Measurements from ENCODE around the gene KCNK15.

The KCNK15 gene

DNA sequence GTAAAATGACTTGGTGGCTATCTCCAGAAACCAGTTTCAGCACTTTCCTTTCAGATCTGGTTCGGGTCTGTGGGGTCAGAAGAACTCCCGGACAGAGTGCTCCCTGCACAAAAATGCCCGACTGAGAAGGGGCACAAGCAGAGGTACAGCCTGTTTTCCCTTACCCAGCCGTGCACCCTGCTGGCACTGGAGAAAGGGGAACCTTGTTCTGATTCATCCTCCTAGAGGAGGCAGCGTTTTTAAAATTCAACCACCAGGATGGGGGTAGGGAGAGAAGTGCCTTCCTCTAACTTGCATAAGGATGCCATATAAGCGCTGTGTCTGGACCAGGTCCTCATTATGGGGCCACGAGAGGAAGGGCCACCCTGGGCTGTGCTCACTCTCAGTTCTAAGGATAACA is 47.1 kb downstream of the KCNK15 start:
- DNase-seq = no peak

DNA sequence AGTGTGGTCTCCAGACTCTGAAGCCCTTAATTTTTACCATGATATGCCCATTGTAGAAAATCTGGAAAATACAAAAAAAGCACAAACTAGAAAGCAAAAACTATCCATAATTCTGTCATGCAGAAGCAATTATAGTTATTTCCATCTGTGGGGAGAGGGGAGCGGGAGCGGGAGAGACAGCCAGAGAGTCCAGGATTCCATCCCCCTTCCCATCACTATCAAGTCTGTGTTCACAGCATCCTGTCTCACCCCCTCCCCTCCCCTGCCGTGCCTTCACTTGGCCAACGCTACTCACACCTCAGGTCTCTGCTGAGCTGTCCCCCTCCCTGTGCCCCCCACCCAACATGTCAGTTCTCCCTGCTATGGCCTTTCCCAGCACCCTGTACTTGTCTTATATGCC is 50.2 kb downstream of the KCNK15 start:
- DNase-seq = no peak

DNA sequence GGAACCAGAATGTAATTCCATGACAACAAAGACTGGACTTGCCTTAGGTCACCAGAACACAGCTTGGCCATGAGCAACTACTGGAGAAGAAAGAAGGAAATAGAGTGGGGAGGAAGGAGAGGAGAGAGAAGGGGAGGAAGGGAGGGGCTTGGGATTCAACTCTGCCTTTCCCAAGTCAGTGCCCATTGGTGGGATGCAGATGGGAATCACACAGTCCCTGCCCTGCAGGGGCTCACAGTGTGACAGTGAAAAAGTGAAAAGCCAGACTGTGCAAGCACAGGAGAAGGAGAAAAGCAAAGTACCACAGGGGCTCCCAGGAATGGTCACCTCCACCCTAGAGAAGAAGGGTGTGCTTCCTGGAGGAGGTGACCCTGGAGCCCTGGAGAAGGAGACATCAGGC is 50.6 kb downstream of the KCNK15 start:
- no peak for DNase-seq

DNA sequence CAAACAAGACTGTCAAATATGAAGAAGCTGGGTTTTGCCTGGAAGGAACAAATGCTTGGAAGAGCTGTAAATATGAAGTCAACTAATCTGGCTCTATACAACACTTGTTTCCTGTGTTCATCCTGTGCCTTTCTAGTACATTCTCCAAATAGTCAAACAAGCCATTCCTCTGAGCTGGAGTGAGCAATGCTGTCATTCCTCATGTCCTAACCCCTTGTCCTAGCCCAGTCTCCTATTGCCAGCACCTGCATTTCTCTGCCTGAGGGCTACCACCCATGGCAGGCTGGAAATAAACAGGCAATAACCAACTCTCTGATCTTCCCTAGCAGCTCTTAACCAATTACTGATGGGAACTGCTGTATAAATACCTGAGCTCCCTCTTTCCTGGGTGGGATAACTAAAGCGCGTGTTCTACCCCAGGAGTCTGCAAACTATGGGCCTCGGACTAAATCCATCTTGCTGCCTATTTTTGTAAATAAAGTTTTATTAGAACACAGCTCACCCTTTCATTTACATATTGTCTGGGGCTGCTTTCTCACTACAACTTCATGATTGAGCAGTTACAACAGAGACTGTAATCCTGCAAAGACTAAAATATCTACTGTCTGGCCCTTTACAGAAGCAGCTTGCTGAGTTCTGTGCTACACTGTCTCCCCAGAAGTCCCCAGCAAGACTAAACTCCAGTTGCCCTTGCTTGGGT is 51.2 kb downstream of the KCNK15 start:
- DNase-seq = no peak

DNA sequence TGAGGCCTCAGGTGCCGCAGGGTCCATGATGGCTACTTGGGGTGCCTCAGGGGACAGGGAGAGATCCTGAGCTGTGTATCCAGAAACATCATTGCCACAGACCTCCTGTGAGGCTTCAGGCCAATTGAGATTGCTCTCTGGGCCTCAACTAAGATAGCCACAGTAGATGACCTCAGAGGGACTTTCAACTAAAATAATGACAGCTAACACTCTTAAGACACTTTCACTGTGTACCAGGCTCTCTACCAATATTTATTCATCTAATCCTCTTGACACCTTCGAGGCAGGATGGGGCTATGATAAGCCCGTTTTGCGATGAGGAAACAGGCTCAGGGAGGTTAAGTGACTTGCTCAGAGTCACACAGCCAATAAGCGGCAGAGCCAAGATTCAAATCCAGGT is 54.0 kb downstream of the KCNK15 start:
- DNase-seq = no peak

DNA sequence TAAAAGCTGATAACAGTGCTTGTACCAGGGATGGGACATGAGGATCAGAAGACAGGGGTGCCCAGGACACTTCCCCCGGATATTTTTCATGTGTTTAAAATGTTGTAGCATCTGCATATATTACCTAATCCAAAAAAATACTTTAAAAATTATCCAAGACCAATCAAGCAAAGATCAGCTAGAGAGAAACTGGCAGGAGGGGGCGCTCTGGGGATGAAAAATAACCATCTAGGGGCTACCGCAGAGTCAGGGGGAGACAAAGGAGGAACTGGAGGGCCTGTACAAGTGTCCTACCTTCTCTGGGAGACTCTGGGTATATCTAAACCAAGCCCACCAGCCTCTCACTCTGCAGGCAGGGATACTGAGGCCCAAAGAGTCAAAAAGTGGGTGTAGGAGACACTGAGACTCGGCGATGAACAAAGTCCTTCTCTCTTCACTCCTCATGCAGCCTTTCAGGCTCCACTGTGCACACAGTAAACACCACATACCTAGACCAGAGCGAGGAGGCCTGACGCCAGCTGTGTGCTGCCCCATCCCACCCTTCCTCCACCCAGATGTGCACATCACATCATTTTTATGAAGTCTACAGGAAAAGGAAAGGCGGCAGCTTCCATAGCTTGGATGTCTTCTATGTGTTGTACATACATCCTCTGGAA is 54.9 kb downstream of the KCNK15 start:
- no peak for DNase-seq
